GM18951 (cell line): ENCODE measurements around the gene SETX.

ENCODE experiments used
- POLR2A ChIP-seq: IDR thresholded peaks from 4 replicates; pipeline ENCODE4 v1.6.1; 2011; ENCODE audit warnings: mild to moderate bottlenecking; ENCODE audit not compliant: insufficient read length, insufficient read depth; ENCODE audit errors: extremely low read depth
- in situ Hi-C: fragments of 300-500 bp; cut with MboI; formaldehyde crosslinking; loops from one replicate; pipeline ENCODE4 v1.12.0; 2022; ENCODE audit warnings: low sequenced_read_pairs, mixed read lengths, inconsistent platforms; ENCODE audit not compliant: unreplicated experiment

The SETX gene

GRCh38 chr9:132239518-132239917 is 115.3 kb downstream of the SETX start:
- TF ChIP-seq POLR2A, result no peak
- in situ Hi-C loops, result loop anchor here (10.0 kb wide), 1 partner anchor 475 kb away; no protein-coding TSS in a partner anchor

GRCh38 chr9:132238992-132239391 is 115.8 kb downstream of the SETX start:
- in situ Hi-C loops, result loop anchor here (10.0 kb wide), 1 partner anchor 474 kb away; no protein-coding TSS in a partner anchor
- TF ChIP-seq POLR2A, result no peak

- TF ChIP-seq POLR2A, result no peak
- in situ Hi-C loops, result loop anchor here (10.0 kb wide), 1 partner anchor 473 kb away; no protein-coding TSS in a partner anchor
These were observed 116.5 kb downstream of the SETX start for GRCh38 chr9:132238026-132238972.

- no peak for TF ChIP-seq POLR2A
- in situ Hi-C loops, result loop anchor here (10.0 kb wide), 1 partner anchor 473 kb away; no protein-coding TSS in a partner anchor
These were observed 117.3 kb downstream of the SETX start for GRCh38 chr9:132237481-132237880.

GRCh38 chr9:132236662-132237311 is 118.0 kb downstream of the SETX start:
- in situ Hi-C loops, result loop anchor here (10.0 kb wide), 1 partner anchor 472 kb away; no protein-coding TSS in a partner anchor
- no peak for TF ChIP-seq POLR2A

- TF ChIP-seq POLR2A, result no peak
- in situ Hi-C loops, result loop anchor here (10.0 kb wide), 1 partner anchor 471 kb away; no protein-coding TSS in a partner anchor
These were observed 118.7 kb downstream of the SETX start for GRCh38 chr9:132235894-132236661.

GRCh38 chr9:132235125-132235524 is 119.7 kb downstream of the SETX start:
- in situ Hi-C loops, result loop anchor here (10.0 kb wide), 1 partner anchor 470 kb away; no protein-coding TSS in a partner anchor
- no peak for TF ChIP-seq POLR2A

- in situ Hi-C loops, result loop anchor here (10.0 kb wide), 1 partner anchor 470 kb away; no protein-coding TSS in a partner anchor
- no peak for TF ChIP-seq POLR2A
These were observed 120.3 kb downstream of the SETX start for GRCh38 chr9:132234535-132234934.

- no peak for TF ChIP-seq POLR2A
- in situ Hi-C loops, result loop anchor here (10.0 kb wide), 1 partner anchor 468 kb away; no protein-coding TSS in a partner anchor
These were observed 121.6 kb downstream of the SETX start for GRCh38 chr9:132233138-132233537.

- in situ Hi-C loops, result loop anchor here (10.0 kb wide), 1 partner anchor 468 kb away; no protein-coding TSS in a partner anchor
- no peak for TF ChIP-seq POLR2A
These were observed 122.3 kb downstream of the SETX start for GRCh38 chr9:132232522-132232921.

- TF ChIP-seq POLR2A, result no peak
- in situ Hi-C loops, result loop anchor here (10.0 kb wide), 1 partner anchor 466 kb away; no protein-coding TSS in a partner anchor
These were observed 123.6 kb downstream of the SETX start for GRCh38 chr9:132231019-132231701.

- in situ Hi-C loops, result loop anchor here (10.0 kb wide), 1 partner anchor 466 kb away; no protein-coding TSS in a partner anchor
These were observed 124.2 kb downstream of the SETX start for GRCh38 chr9:132230605-132231004.

More at GRCh38 chr9:132230605-132231004, 124.2 kb downstream of the SETX start:
- no peak for TF ChIP-seq POLR2A
